CD4-positive, alpha-beta T cell treated with Interleukin-2 at 100 ng/mL for 4 hours (primary cell): ENCODE measurements around the gene NHLRC1.

Source experiments
- DNase-seq: peaks from one replicate; pipeline ENCODE4 v3.0.0-alpha.2; 2020; ENCODE audit warnings: low spot score

Gene NHLRC1

GRCh38 chr6:18087396-18088165 lies 34.9 kb downstream of the NHLRC1 start:
- DNase-seq = no peak

GRCh38 chr6:18081025-18081668 lies 41.3 kb downstream of the NHLRC1 start:
- DNase-seq = no peak

GRCh38 chr6:18080544-18080943 lies 41.9 kb downstream of the NHLRC1 start:
- DNase-seq = no peak

- DNase-seq = no peak
These were observed 43.6 kb downstream of the NHLRC1 start for GRCh38 chr6:18078866-18079265.

GRCh38 chr6:18076231-18076630 lies 46.2 kb downstream of the NHLRC1 start:
- DNase-seq = no peak

- DNase-seq = no peak
These were observed 49.6 kb downstream of the NHLRC1 start for GRCh38 chr6:18072841-18073240.

- DNase-seq = no peak
These were observed 52.0 kb downstream of the NHLRC1 start for GRCh38 chr6:18070486-18070885.
